ENCODE measurements around the gene PYROXD2. TPM values are rescaled to one million over a fixed set of nuclear protein-coding genes. Genes with fewer than 3 reads are reported as not detected.

The PYROXD2 gene
- polyA plus RNA-seq, 6 donors from 2014 or later, result 0.35 to 4.2 (median 1.6) TPM; not detected in 1

- peak overlapping the region in 4 of 6 donors; percentile 50 to 91 (median 77) for H3K27ac Mint-ChIP-seq
- no peaks in the 10 kb centered on the region for H3K9me3 Mint-ChIP-seq
- ATAC-seq (ENCODE audit: low read depth in 2 of 2), result no peak
- no peaks in the 10 kb centered on the region for H3K27me3 Mint-ChIP-seq
- peak overlapping the region in 6 of 8 donors; percentile 2 to 88 (median 79) for H3K4me3 Mint-ChIP-seq
- H3K36me3 Mint-ChIP-seq, result no peaks in the 10 kb centered on the region
- DNase-seq, result no peak
- peaks cover 34 to 59% (median 57%) of the 10 kb centered on the region in 3 donors for H3K4me1 Mint-ChIP-seq
Observed at GRCh38 chr10:98338896-98339295, 76.1 kb downstream of the PYROXD2 start.

- H3K4me3 Mint-ChIP-seq, result peak overlapping the region in 3 of 8 donors; percentile 2 to 78 (median 60)
- peak overlapping the region in 2 of 6 donors; percentile 73 to 91 for H3K27ac Mint-ChIP-seq
- H3K9me3 Mint-ChIP-seq, result no peaks in the 10 kb centered on the region
- H3K4me1 Mint-ChIP-seq, result peaks cover 34 to 59% (median 56%) of the 10 kb centered on the region in 3 donors
- DNase-seq (no peak), ATAC-seq (ENCODE audit: low read depth in 2 of 2) (no peak)
- no peaks in the 10 kb centered on the region for H3K36me3 Mint-ChIP-seq
- no peaks in the 10 kb centered on the region for H3K27me3 Mint-ChIP-seq
Observed at GRCh38 chr10:98338318-98338717, 76.7 kb downstream of the PYROXD2 start.

GRCh38 chr10:98337484-98337883 lies 77.5 kb downstream of the PYROXD2 start:
- ATAC-seq (ENCODE audit: low read depth in 2 of 2), result no peak
- H3K4me1 Mint-ChIP-seq, result peaks cover 34 to 52% (median 51%) of the 10 kb centered on the region in 3 donors
- H3K36me3 Mint-ChIP-seq, result no peaks in the 10 kb centered on the region
- H3K9me3 Mint-ChIP-seq, result no peaks in the 10 kb centered on the region
- peak overlapping the region in 2 of 6 donors; percentile 45 to 67 for H3K27ac Mint-ChIP-seq
- peak overlapping the region in 1 of 8 donors; percentile 15 for H3K4me3 Mint-ChIP-seq
- DNase-seq, result no peak
- H3K27me3 Mint-ChIP-seq, result no peaks in the 10 kb centered on the region

Other genes starting within 250 kb of the PYROXD2 start
- gene LOXL4, start 147.0 kb downstream of the PYROXD2 start, polyA plus RNA-seq (ENCODE audit: low read depth in 6 of 6), result 1 to 10 TPM in 1 of 6 donors, under 1 TPM in 4, not detected in 1; 0.24 to 2.1 (median 0.43) TPM
- gene HPS1, start 31.8 kb upstream of the PYROXD2 start, polyA plus RNA-seq (ENCODE audit: low read depth in 6 of 6), result 100 to 1,000 TPM in 5 of 6 donors, 10 to 100 TPM in 1; 98.0 to 134 (median 102) TPM

Measured in naive B cell (primary cell).